ENCODE measurements around the gene NDNF.

NDNF gene

GRCh38 chr4:121062521-121062920 lies 9.8 kb downstream of the NDNF start:
- Histone ChIP-seq H3K9ac (no peak overlapping the region), H3K27me3 (no peaks in the 10 kb centered on the region), H3K4me3 (no peak overlapping the region), H3K9me3 (replicated peaks in 1 of 11) (no peaks in the 10 kb centered on the region), H3K27ac (no peak overlapping the region), H3K36me3 (no peaks in the 10 kb centered on the region), H4K20me1 (no peaks in the 10 kb centered on the region), H3K4me2 (peak overlapping the region in 1 of 11 experiments; percentile 21; a peak in 1 of 22 replicates), H3K4me1 (peaks cover 0 to 9% (median 0%) of the 10 kb centered on the region in 10 experiments; a peak in 2 of 20 replicates)
- TF ChIP-seq Cebpa-rat (IDR thresholded peaks at IDR 0.05) = no peak

GRCh38 chr4:121061861-121062260 lies 10.5 kb downstream of the NDNF start:
- Histone ChIP-seq H3K27me3 (no peaks in the 10 kb centered on the region), H3K36me3 (no peaks in the 10 kb centered on the region), H3K9ac (no peak overlapping the region), H3K9me3 (replicated peaks in 1 of 11) (no peaks in the 10 kb centered on the region), H3K4me3 (no peak overlapping the region), H3K27ac (no peak overlapping the region), H4K20me1 (no peaks in the 10 kb centered on the region), H3K4me1 (peaks cover 0 to 9% (median 0%) of the 10 kb centered on the region in 10 experiments; a peak in 2 of 20 replicates), H3K4me2 (no peak overlapping the region)
- no peak for TF ChIP-seq Cebpa-rat (IDR thresholded peaks at IDR 0.05)

- Histone ChIP-seq H3K27me3 (no peaks in the 10 kb centered on the region), H3K4me2 (no peak overlapping the region), H3K4me3 (no peak overlapping the region), H3K9ac (no peak overlapping the region), H3K36me3 (no peaks in the 10 kb centered on the region), H3K9me3 (replicated peaks in 1 of 11) (no peaks in the 10 kb centered on the region), H3K4me1 (peaks cover 0 to 9% (median 0%) of the 10 kb centered on the region in 10 experiments; a peak in 2 of 20 replicates), H4K20me1 (no peaks in the 10 kb centered on the region), H3K27ac (no peak overlapping the region)
- TF ChIP-seq Cebpa-rat (IDR thresholded peaks at IDR 0.05) = no peak
Observed at GRCh38 chr4:121061215-121061614, 11.1 kb downstream of the NDNF start.

GRCh38 chr4:121057466-121057922 lies 14.8 kb downstream of the NDNF start:
- H3K27me3 ChIP-seq = no peaks in the 10 kb centered on the region
- no peak overlapping the region for H3K4me3 ChIP-seq
- H3K4me2 ChIP-seq = no peak overlapping the region
- H3K36me3 ChIP-seq = no peaks in the 10 kb centered on the region
- H3K9ac ChIP-seq = no peak overlapping the region
- H3K4me1 ChIP-seq = peaks cover 3 to 16% (median 7%) of the 10 kb centered on the region in 10 experiments; a peak in 19 of 20 replicates
- H4K20me1 ChIP-seq = no peaks in the 10 kb centered on the region
- no peak for TF ChIP-seq Cebpa-rat (IDR thresholded peaks at IDR 0.05)
- H3K27ac ChIP-seq = no peak overlapping the region
- H3K9me3 ChIP-seq (replicated peaks in 1 of 11) = no peaks in the 10 kb centered on the region; a peak in 1 of 22 replicates

GRCh38 chr4:121056066-121056465 lies 16.3 kb downstream of the NDNF start:
- Histone ChIP-seq H3K9ac (no peak overlapping the region), H3K27ac (no peak overlapping the region), H4K20me1 (no peaks in the 10 kb centered on the region), H3K4me2 (no peak overlapping the region), H3K9me3 (replicated peaks in 1 of 11) (no peaks in the 10 kb centered on the region; a peak in 1 of 22 replicates), H3K36me3 (no peaks in the 10 kb centered on the region), H3K27me3 (no peaks in the 10 kb centered on the region), H3K4me3 (no peak overlapping the region), H3K4me1 (peaks cover 3 to 16% (median 7%) of the 10 kb centered on the region in 10 experiments; a peak in 19 of 20 replicates)
- no peak for TF ChIP-seq Cebpa-rat (IDR thresholded peaks at IDR 0.05)

- no peaks in the 10 kb centered on the region for H3K36me3 ChIP-seq
- no peak overlapping the region for H3K4me3 ChIP-seq
- H3K27me3 ChIP-seq = no peaks in the 10 kb centered on the region
- no peak overlapping the region for H3K27ac ChIP-seq
- no peaks in the 10 kb centered on the region for H4K20me1 ChIP-seq
- H3K4me2 ChIP-seq = peak overlapping the region in 1 of 11 experiments; percentile 12; a peak in 1 of 22 replicates
- no peak for TF ChIP-seq Cebpa-rat (IDR thresholded peaks at IDR 0.05)
- no peak overlapping the region for H3K9ac ChIP-seq
- H3K9me3 ChIP-seq (replicated peaks in 1 of 11) = no peaks in the 10 kb centered on the region; a peak in 1 of 22 replicates
- peaks cover 3 to 16% (median 7%) of the 10 kb centered on the region in 10 experiments; a peak in 19 of 20 replicates for H3K4me1 ChIP-seq
Observed at GRCh38 chr4:121054373-121054772, 18.0 kb downstream of the NDNF start.

GRCh38 chr4:121053601-121054143 lies 18.7 kb downstream of the NDNF start:
- H3K9me3 ChIP-seq (replicated peaks in 1 of 11) = no peaks in the 10 kb centered on the region; a peak in 1 of 22 replicates
- H3K27ac ChIP-seq = no peak overlapping the region
- H3K4me1 ChIP-seq = peaks cover 3 to 16% (median 7%) of the 10 kb centered on the region in 10 experiments; a peak in 19 of 20 replicates
- H3K36me3 ChIP-seq = no peaks in the 10 kb centered on the region
- no peak for TF ChIP-seq Cebpa-rat (IDR thresholded peaks at IDR 0.05)
- peak overlapping the region; percentile 12 to 53 (median 40); a peak in 17 of 22 replicates for H3K4me2 ChIP-seq
- no peaks in the 10 kb centered on the region for H3K27me3 ChIP-seq
- H4K20me1 ChIP-seq = no peaks in the 10 kb centered on the region
- H3K9ac ChIP-seq = no peak overlapping the region
- no peak overlapping the region for H3K4me3 ChIP-seq

GRCh38 chr4:121050300-121050699 lies 22.0 kb downstream of the NDNF start:
- Histone ChIP-seq H3K4me1 (peaks cover 3 to 15% (median 7%) of the 10 kb centered on the region in 10 experiments; a peak in 19 of 20 replicates), H3K27me3 (no peaks in the 10 kb centered on the region), H3K27ac (no peak overlapping the region), H3K36me3 (no peaks in the 10 kb centered on the region), H3K4me3 (no peak overlapping the region), H3K9me3 (replicated peaks in 1 of 11) (no peaks in the 10 kb centered on the region; a peak in 1 of 22 replicates), H3K9ac (no peak overlapping the region), H3K4me2 (no peak overlapping the region), H4K20me1 (no peaks in the 10 kb centered on the region)
- TF ChIP-seq Cebpa-rat (IDR thresholded peaks at IDR 0.05) = no peak

GRCh38 chr4:121049072-121049599 lies 23.2 kb downstream of the NDNF start:
- no peak overlapping the region for H3K9ac ChIP-seq
- peaks cover 3 to 11% (median 7%) of the 10 kb centered on the region in 10 experiments; a peak in 19 of 20 replicates for H3K4me1 ChIP-seq
- H3K36me3 ChIP-seq = no peaks in the 10 kb centered on the region
- H4K20me1 ChIP-seq = no peaks in the 10 kb centered on the region
- H3K4me2 ChIP-seq = no peak overlapping the region
- no peak for TF ChIP-seq Cebpa-rat (IDR thresholded peaks at IDR 0.05)
- no peak overlapping the region for H3K27ac ChIP-seq
- no peaks in the 10 kb centered on the region for H3K27me3 ChIP-seq
- H3K4me3 ChIP-seq = no peak overlapping the region
- H3K9me3 ChIP-seq (replicated peaks in 1 of 11) = no peaks in the 10 kb centered on the region; a peak in 1 of 22 replicates

GRCh38 chr4:121048165-121048564 lies 24.2 kb downstream of the NDNF start:
- H3K4me2 ChIP-seq = no peak overlapping the region
- H3K4me3 ChIP-seq = no peak overlapping the region
- TF ChIP-seq Cebpa-rat (IDR thresholded peaks at IDR 0.05) = no peak
- H3K9ac ChIP-seq = no peak overlapping the region
- no peaks in the 10 kb centered on the region for H3K9me3 ChIP-seq (replicated peaks in 1 of 11)
- peaks cover 0 to 1% (median 0%) of the 10 kb centered on the region in 10 experiments; a peak in 1 of 20 replicates for H3K4me1 ChIP-seq
- H3K36me3 ChIP-seq = no peaks in the 10 kb centered on the region
- H3K27ac ChIP-seq = no peak overlapping the region
- H3K27me3 ChIP-seq = no peaks in the 10 kb centered on the region
- no peaks in the 10 kb centered on the region for H4K20me1 ChIP-seq
